ENCODE data around the gene RBL1. TPM values are rescaled to one million over a fixed set of nuclear protein-coding genes. Genes with fewer than 3 reads are reported as not detected.
"Not testable (repeated sequence)": the region's sequence is repeated elsewhere in the genome, so short reads cannot be mapped to it uniquely, and the experiment has no call there.

RBL1 gene
- total and polyA plus RNA-seq, 2 donors: 4.1 to 20.8 TPM

- H3K27me3 ChIP-seq (ENCODE audit: control insufficient read depth in 2 of 2, insufficient read depth in 1 of 2, low read length in 1 of 2): no peaks in the 10 kb centered on the region
- H3K27ac ChIP-seq (ENCODE audit: low read depth in 1 of 2, low read length in 1 of 2): peak overlapping the region; percentile 68 to 79
- peaks cover 0 to 16% of the 10 kb centered on the region in 2 donors for H3K36me3 ChIP-seq (ENCODE audit: control insufficient read depth in 2 of 2, insufficient read depth in 2 of 2, low read length in 1 of 2)
- H3K4me3 ChIP-seq (ENCODE audit: low read length in 2 of 2): peak overlapping the region; percentile 83 to 88
- DNase-seq (ENCODE audit: low read depth in 6 of 9, low spot score in 9 of 9): peak; percentile 8 to 66 (median 27)
- under 1% methylated on average over 19 of the region's 19 CpGs for WGBS
- no peaks in the 10 kb centered on the region for H3K9me3 ChIP-seq (ENCODE audit: control insufficient read depth in 2 of 2, insufficient read depth in 1 of 2, low read length in 1 of 2)
- H3K4me1 ChIP-seq (ENCODE audit: control insufficient read depth in 2 of 2, insufficient read depth in 2 of 2, low read length in 2 of 2): peaks cover 13 to 27% of the 10 kb centered on the region in 2 donors
Measured at GRCh38 chr20:37095108-37095598, 644 bp downstream of the RBL1 start.

DNA sequence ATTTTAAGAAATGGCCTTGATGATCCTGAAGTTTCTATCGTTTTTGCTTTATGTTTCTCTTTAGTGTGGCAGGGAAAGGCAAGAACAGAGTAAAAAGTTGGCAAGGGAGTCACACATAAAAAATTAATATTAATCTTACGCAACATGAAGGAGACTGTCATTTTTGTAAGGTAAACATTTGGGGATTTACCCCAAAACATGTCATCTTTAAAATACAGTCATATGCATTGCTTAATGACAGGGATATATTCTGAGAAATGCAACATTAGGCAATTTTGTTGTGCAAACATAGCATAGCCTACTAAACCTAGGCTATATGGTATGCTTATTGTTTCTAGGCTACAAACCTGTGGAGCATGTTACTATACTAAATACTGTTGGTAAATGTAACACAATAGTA, 5.4 kb downstream of the RBL1 start:
- WGBS: 96% methylated on average over 2 of the region's 2 CpGs
- H3K9me3 ChIP-seq (ENCODE audit: control insufficient read depth in 2 of 2, insufficient read depth in 1 of 2, low read length in 1 of 2): no peaks in the 10 kb centered on the region
- H3K4me1 ChIP-seq (ENCODE audit: control insufficient read depth in 2 of 2, insufficient read depth in 2 of 2, low read length in 2 of 2): peaks cover 10 to 18% of the 10 kb centered on the region in 2 donors
- H3K4me3 ChIP-seq (ENCODE audit: low read length in 2 of 2): no peak overlapping the region
- DNase-seq (ENCODE audit: low read depth in 6 of 9, low spot score in 9 of 9): no peak
- no peak overlapping the region for H3K27ac ChIP-seq (ENCODE audit: low read depth in 1 of 2, low read length in 1 of 2)
- H3K36me3 ChIP-seq (ENCODE audit: control insufficient read depth in 2 of 2, insufficient read depth in 2 of 2, low read length in 1 of 2): peaks cover 13 to 38% of the 10 kb centered on the region in 2 donors
- no peaks in the 10 kb centered on the region for H3K27me3 ChIP-seq (ENCODE audit: control insufficient read depth in 2 of 2, insufficient read depth in 1 of 2, low read length in 1 of 2)

- 97% methylated on average over 5 of the region's 5 CpGs for WGBS
- H3K27ac ChIP-seq (ENCODE audit: low read depth in 1 of 2, low read length in 1 of 2): peak overlapping the region in 1 of 2 donors; percentile 46
Measured at GRCh38 chr20:37081717-37082289, 14.0 kb downstream of the RBL1 start.

DNA sequence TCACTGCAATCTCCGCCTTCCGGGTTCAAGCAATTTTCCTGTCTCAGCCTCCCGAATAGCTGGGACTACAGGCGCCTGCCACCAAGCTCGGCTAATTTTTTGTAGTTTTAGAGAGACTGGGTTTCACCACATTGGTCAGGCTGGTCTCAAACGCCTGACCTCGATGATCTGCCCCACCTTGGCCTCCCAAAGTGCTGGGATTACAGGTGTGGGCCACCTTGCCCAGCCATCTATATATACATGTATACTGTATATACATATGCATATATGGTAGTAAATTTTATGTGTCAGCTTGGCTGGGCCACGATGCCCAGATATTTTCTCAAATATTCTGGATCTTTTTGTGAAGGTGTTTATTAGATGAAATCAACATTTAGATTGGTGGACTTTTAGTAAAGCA, 18.8 kb downstream of the RBL1 start:
- Histone ChIP-seq H3K27ac (ENCODE audit: low read depth in 1 of 2, low read length in 1 of 2) (no peak overlapping the region), H3K36me3 (ENCODE audit: control insufficient read depth in 2 of 2, insufficient read depth in 2 of 2, low read length in 1 of 2) (peaks cover 4 to 28% of the 10 kb centered on the region in 2 donors), H3K9me3 (ENCODE audit: control insufficient read depth in 2 of 2, insufficient read depth in 1 of 2, low read length in 1 of 2) (no peaks in the 10 kb centered on the region), H3K4me3 (ENCODE audit: low read length in 2 of 2) (no peak overlapping the region), H3K4me1 (ENCODE audit: control insufficient read depth in 2 of 2, insufficient read depth in 2 of 2, low read length in 2 of 2) (no peaks in the 10 kb centered on the region), H3K27me3 (ENCODE audit: control insufficient read depth in 2 of 2, insufficient read depth in 1 of 2, low read length in 1 of 2) (no peaks in the 10 kb centered on the region)
- no peak for DNase-seq (ENCODE audit: low read depth in 6 of 9, low spot score in 9 of 9)
- WGBS: 99% methylated on average over 8 of the region's 8 CpGs

More at GRCh38 chr20:37081717-37082289, 14.0 kb downstream of the RBL1 start:
- Histone ChIP-seq H3K9me3 (ENCODE audit: control insufficient read depth in 2 of 2, insufficient read depth in 1 of 2, low read length in 1 of 2) (peaks cover 0 to 4% of the 10 kb centered on the region in 2 donors), H3K36me3 (ENCODE audit: control insufficient read depth in 2 of 2, insufficient read depth in 2 of 2, low read length in 1 of 2) (peaks cover 18 to 50% of the 10 kb centered on the region in 2 donors), H3K27me3 (ENCODE audit: control insufficient read depth in 2 of 2, insufficient read depth in 1 of 2, low read length in 1 of 2) (no peaks in the 10 kb centered on the region), H3K4me1 (ENCODE audit: control insufficient read depth in 2 of 2, insufficient read depth in 2 of 2, low read length in 2 of 2) (no peaks in the 10 kb centered on the region), H3K4me3 (ENCODE audit: low read length in 2 of 2) (no peak overlapping the region)
- DNase-seq (ENCODE audit: low read depth in 6 of 9, low spot score in 9 of 9): peak in 2 of 9 donors; percentile 36 to 47

DNA sequence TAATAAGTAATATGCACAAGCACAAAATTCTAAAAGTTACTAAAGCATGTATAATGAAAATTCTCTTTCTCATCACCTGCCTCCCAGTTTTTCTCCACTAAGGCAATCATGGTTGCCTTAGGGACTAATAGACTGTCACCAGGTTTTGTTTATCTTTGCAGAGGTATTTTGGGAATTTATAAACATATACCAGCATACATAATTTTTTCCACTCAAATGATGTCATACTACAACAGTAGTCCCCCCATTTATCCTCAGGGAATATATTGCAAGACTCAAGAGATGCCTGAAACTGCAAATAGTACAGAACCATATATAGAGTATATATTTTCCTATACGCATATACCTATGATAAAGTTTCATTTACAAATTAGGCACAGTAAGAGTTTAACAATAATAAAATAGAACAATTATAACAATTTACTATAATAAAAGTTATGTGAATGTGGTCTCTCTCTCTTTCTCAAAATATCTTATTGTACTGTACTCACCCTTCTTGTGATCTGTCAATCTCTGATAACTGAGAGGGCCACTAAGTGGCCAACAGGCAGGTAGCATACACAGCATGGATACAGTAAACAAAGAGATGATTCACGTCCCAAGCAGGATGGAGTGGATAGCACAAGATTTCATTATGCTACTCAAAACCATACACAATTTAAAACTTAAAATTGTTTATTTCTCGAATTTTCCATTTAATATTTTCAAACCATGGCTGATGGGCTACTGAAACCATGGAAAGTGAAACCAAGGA, 19.7 kb downstream of the RBL1 start:
- Histone ChIP-seq H3K9me3 (ENCODE audit: control insufficient read depth in 2 of 2, insufficient read depth in 1 of 2, low read length in 1 of 2) (no peaks in the 10 kb centered on the region), H3K36me3 (ENCODE audit: control insufficient read depth in 2 of 2, insufficient read depth in 2 of 2, low read length in 1 of 2) (peaks cover 10 to 27% of the 10 kb centered on the region in 2 donors), H3K27ac (ENCODE audit: low read depth in 1 of 2, low read length in 1 of 2) (no peak overlapping the region), H3K27me3 (ENCODE audit: control insufficient read depth in 2 of 2, insufficient read depth in 1 of 2, low read length in 1 of 2) (no peaks in the 10 kb centered on the region), H3K4me3 (ENCODE audit: low read length in 2 of 2) (no peak overlapping the region), H3K4me1 (ENCODE audit: control insufficient read depth in 2 of 2, insufficient read depth in 2 of 2, low read length in 2 of 2) (peaks cover 0 to 3% of the 10 kb centered on the region in 2 donors)
- WGBS: 99% methylated on average over 3 of the region's 3 CpGs
- no peak for DNase-seq (ENCODE audit: low read depth in 6 of 9, low spot score in 9 of 9)

DNA sequence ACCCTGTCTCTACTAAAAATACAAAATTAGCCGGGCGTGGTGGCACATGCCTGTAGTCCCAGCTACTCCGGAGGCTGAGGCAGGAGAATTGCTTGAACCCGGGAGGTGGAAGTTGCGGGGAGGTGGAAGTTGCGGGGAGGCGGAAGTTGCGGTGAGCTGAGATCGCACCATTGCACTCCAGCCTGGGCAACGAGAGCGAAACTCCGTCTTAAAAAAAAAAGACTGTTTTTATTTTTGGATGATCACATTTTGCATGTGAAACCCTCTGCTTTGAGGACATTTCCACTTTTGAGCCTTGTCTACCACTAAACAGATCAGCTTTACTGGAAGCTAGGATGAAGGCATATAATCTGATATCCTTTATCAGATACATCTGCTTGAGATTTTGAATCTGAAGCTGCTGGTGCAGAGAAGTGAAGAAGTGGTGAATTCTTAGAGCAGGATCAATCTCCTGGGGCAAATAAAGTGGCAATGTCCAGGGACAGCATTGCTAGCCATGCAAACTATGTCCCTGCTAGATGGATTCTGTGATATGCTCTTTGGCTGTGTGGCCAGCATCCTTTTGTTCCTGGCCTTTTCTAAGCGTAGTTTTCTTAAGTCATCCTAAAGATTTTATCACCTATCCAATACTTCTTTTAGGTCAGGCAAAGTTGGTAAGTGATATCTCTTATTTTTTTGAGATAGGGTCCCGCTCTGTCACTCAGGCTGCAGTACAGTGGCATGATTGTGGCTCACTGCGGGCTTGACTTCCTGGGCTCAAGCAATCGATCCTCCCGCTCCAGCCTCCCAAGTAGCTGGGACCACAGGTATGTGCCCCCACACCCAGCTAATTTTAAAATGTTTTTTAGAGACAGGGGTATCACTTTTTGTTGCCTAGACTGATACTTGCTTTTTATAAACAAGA, 23.3 kb downstream of the RBL1 start:
- no peaks in the 10 kb centered on the region for H3K9me3 ChIP-seq (ENCODE audit: control insufficient read depth in 2 of 2, insufficient read depth in 1 of 2, low read length in 1 of 2)

GRCh38 chr20:37071481-37071911, 24.3 kb downstream of the RBL1 start:
- H3K36me3 ChIP-seq (ENCODE audit: control insufficient read depth in 2 of 2, insufficient read depth in 2 of 2, low read length in 1 of 2): peaks cover 6 to 27% of the 10 kb centered on the region in 2 donors
- no peak overlapping the region for H3K27ac ChIP-seq (ENCODE audit: low read depth in 1 of 2, low read length in 1 of 2)
- no peak overlapping the region for H3K4me3 ChIP-seq (ENCODE audit: low read length in 2 of 2)
- 86% methylated on average over 4 of the region's 4 CpGs for WGBS
- H3K4me1 ChIP-seq (ENCODE audit: control insufficient read depth in 2 of 2, insufficient read depth in 2 of 2, low read length in 2 of 2): peaks cover 0 to 3% of the 10 kb centered on the region in 2 donors
- H3K9me3 ChIP-seq (ENCODE audit: control insufficient read depth in 2 of 2, insufficient read depth in 1 of 2, low read length in 1 of 2): no peaks in the 10 kb centered on the region
- peak in 2 of 9 donors; percentile 6 to 25 for DNase-seq (ENCODE audit: low read depth in 6 of 9, low spot score in 9 of 9)
- no peaks in the 10 kb centered on the region for H3K27me3 ChIP-seq (ENCODE audit: control insufficient read depth in 2 of 2, insufficient read depth in 1 of 2, low read length in 1 of 2)

More for the DNA sequence above, 23.3 kb downstream of the RBL1 start:
- Histone ChIP-seq H3K36me3 (ENCODE audit: control insufficient read depth in 2 of 2, insufficient read depth in 2 of 2, low read length in 1 of 2) (peaks cover 6 to 16% of the 10 kb centered on the region in 2 donors), H3K27me3 (ENCODE audit: control insufficient read depth in 2 of 2, insufficient read depth in 1 of 2, low read length in 1 of 2) (no peaks in the 10 kb centered on the region), H3K4me1 (ENCODE audit: control insufficient read depth in 2 of 2, insufficient read depth in 2 of 2, low read length in 2 of 2) (peaks cover 0 to 3% of the 10 kb centered on the region in 2 donors), H3K27ac (ENCODE audit: low read depth in 1 of 2, low read length in 1 of 2) (no peak overlapping the region), H3K4me3 (ENCODE audit: low read length in 2 of 2) (no peak overlapping the region)
- DNase-seq (ENCODE audit: low read depth in 6 of 9, low spot score in 9 of 9): no peak
- WGBS: 92% methylated on average over 17 of the region's 17 CpGs

- not testable (repeated sequence) for H3K27ac ChIP-seq (ENCODE audit: low read depth in 1 of 2, low read length in 1 of 2); DNase-seq (ENCODE audit: low read depth in 6 of 9, low spot score in 9 of 9); H3K9me3 ChIP-seq (ENCODE audit: control insufficient read depth in 2 of 2, insufficient read depth in 1 of 2, low read length in 1 of 2); H3K4me3 ChIP-seq (ENCODE audit: low read length in 2 of 2); H3K27me3 ChIP-seq (ENCODE audit: control insufficient read depth in 2 of 2, insufficient read depth in 1 of 2, low read length in 1 of 2); H3K4me1 ChIP-seq (ENCODE audit: control insufficient read depth in 2 of 2, insufficient read depth in 2 of 2, low read length in 2 of 2)
- 98% methylated on average over 16 of the region's 25 CpGs for WGBS
- peaks cover 6 to 35% of the 10 kb centered on the region in 2 donors for H3K36me3 ChIP-seq (ENCODE audit: control insufficient read depth in 2 of 2, insufficient read depth in 2 of 2, low read length in 1 of 2)
Measured at GRCh38 chr20:37069563-37069962, 26.2 kb downstream of the RBL1 start.

Measured in thymus (tissue), 11 donors.